Stimulated activated CD4-positive, alpha-beta T cell treated with anti-CD3 and anti-CD28 coated beads, Interleukin-2, amount 100 ng/mL, for 4 hours (primary cell): Measurements from ENCODE around the gene HMGN1.

Experiments
- DNase-seq: peaks from one replicate; pipeline ENCODE4 v3.0.0-alpha.2; 2020; ENCODE audit warnings: low read depth

The HMGN1 gene

GRCh38 chr21:39296891-39297290 lies 52.0 kb downstream of the HMGN1 start:
- DNase-seq = no peak
